ENCODE data around the gene LRRC8C. TPM values are rescaled to one million over a fixed set of nuclear protein-coding genes. Genes with fewer than 3 reads are reported as not detected.

The LRRC8C gene
- total RNA-seq, 1 donor from 2014 or later = 4.6 TPM

DNA sequence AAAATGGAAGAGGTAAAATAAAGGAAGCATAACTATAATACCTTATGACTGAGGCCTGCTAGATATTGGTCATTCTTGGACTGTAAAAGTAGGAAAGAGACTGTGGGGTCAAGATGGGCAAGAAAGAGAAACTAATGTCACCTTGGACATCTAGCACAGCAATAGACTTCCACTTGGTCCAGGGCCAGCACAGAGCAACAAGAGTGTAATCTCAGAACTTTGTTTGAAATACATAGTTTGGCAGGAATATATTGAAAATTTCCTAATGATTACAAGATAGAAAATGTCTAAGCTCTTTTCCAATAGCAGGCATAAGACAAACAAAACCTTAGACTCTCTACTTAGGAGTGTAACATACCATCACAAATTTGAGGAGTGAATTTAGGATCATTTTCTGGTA is 4.6 kb downstream of the LRRC8C start:
- DNase-seq (ENCODE audit: low read depth, low spot score) = no peak
- TF ChIP-seq, protein P1, sequence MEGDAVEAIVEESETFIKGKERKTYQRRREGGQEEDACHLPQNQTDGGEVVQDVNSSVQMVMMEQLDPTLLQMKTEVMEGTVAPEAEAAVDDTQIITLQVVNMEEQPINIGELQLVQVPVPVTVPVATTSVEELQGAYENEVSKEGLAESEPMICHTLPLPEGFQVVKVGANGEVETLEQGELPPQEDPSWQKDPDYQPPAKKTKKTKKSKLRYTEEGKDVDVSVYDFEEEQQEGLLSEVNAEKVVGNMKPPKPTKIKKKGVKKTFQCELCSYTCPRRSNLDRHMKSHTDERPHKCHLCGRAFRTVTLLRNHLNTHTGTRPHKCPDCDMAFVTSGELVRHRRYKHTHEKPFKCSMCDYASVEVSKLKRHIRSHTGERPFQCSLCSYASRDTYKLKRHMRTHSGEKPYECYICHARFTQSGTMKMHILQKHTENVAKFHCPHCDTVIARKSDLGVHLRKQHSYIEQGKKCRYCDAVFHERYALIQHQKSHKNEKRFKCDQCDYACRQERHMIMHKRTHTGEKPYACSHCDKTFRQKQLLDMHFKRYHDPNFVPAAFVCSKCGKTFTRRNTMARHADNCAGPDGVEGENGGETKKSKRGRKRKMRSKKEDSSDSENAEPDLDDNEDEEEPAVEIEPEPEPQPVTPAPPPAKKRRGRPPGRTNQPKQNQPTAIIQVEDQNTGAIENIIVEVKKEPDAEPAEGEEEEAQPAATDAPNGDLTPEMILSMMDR (conservative IDR thresholded peaks at IDR 0.05) = no peak
- H3K36me3 Mint-ChIP-seq (ENCODE audit: low read depth) = no peaks in the 10 kb centered on the region
- H3K4me1 Mint-ChIP-seq = peaks cover 12% of the 10 kb centered on the region
- no peaks in the 10 kb centered on the region for H3K9me3 Mint-ChIP-seq
- H3K27me3 Mint-ChIP-seq (ENCODE audit: low read depth) = peaks cover 20% of the 10 kb centered on the region
- no peak overlapping the region for H3K27ac Mint-ChIP-seq (ENCODE audit: unreplicated experiment)
- H3K4me3 Mint-ChIP-seq = no peak overlapping the region

DNA sequence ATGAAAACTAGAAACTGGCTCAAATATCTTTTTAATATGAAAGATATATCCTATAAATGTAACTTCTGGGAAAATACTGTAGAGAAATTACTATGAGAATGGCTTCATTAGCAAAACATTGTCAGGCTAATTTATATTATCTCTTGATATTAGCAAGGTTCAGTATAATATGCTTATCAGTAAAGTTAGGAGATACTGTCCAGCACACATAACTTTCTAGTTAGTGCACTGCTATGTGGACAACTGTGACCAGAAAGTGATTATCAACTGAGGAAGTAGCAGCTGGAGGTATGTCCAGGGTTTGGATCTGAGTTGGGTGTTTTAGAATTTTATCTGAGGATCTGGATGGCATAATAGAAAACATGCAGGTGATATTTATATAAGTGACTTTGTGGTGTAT is 7.5 kb downstream of the LRRC8C start:
- peaks cover 8% of the 10 kb centered on the region for H3K27me3 Mint-ChIP-seq (ENCODE audit: low read depth)
- no peak for DNase-seq (ENCODE audit: low read depth, low spot score)
- H3K4me1 Mint-ChIP-seq = no peaks in the 10 kb centered on the region
- TF ChIP-seq, protein P1 (conservative IDR thresholded peaks at IDR 0.05) = no peak
- H3K9me3 Mint-ChIP-seq = peaks cover 4% of the 10 kb centered on the region
- H3K27ac Mint-ChIP-seq (ENCODE audit: unreplicated experiment) = no peak overlapping the region
- H3K4me3 Mint-ChIP-seq = no peak overlapping the region
- H3K36me3 Mint-ChIP-seq (ENCODE audit: low read depth) = peaks cover 4% of the 10 kb centered on the region

DNA sequence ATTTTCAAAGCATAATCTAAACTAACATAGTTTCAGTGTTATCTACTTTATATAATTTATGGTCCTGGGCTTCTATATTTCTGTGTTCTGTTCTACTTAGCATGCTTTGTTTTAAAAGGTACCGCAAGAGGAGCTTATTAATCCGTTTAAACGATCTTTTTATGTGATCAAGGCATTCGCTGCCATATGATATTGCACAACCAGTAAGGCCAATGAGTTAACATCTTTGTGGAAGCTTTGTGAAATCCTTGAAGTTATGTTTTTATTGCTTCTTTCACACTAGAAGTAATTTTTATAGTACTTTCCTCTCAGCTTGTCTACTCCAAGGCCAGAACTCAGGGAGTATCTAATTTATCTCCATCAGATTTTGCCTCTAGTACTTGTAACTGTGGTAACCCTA is 8.9 kb downstream of the LRRC8C start:
- Mint-ChIP-seq H3K27ac (ENCODE audit: unreplicated experiment) (no peak overlapping the region), H3K9me3 (peaks cover 6% of the 10 kb centered on the region), H3K4me1 (no peaks in the 10 kb centered on the region), H3K36me3 (ENCODE audit: low read depth) (peaks cover 7% of the 10 kb centered on the region), H3K4me3 (no peak overlapping the region), H3K27me3 (ENCODE audit: low read depth) (no peaks in the 10 kb centered on the region)
- TF ChIP-seq, protein P1 (conservative IDR thresholded peaks at IDR 0.05) = no peak
- no peak for DNase-seq (ENCODE audit: low read depth, low spot score)

DNA sequence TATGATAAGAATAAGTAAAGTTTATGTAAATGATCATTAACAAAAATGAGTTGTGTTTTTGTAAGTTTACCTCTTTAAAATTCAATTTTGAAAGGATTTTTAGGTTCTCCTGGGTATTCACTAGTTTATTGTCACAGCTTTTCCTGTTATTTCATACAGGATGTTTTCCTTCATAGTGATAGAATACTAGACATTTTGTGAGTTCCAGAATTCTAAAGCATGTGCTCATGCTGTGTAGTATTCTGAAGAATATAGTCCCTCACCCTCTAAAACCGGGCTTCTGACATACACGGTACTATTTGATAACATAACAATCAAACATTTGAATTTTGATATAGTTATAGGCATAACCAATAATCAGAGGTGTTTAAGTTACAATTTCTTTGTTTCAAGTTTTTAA is 10.7 kb downstream of the LRRC8C start:
- H3K4me1 Mint-ChIP-seq = no peaks in the 10 kb centered on the region
- H3K4me3 Mint-ChIP-seq = no peak overlapping the region
- no peak for DNase-seq (ENCODE audit: low read depth, low spot score)
- H3K9me3 Mint-ChIP-seq = peaks cover 9% of the 10 kb centered on the region
- peaks cover 10% of the 10 kb centered on the region for H3K36me3 Mint-ChIP-seq (ENCODE audit: low read depth)
- no peak overlapping the region for H3K27ac Mint-ChIP-seq (ENCODE audit: unreplicated experiment)
- TF ChIP-seq, protein P1 (conservative IDR thresholded peaks at IDR 0.05) = no peak
- no peaks in the 10 kb centered on the region for H3K27me3 Mint-ChIP-seq (ENCODE audit: low read depth)

DNA sequence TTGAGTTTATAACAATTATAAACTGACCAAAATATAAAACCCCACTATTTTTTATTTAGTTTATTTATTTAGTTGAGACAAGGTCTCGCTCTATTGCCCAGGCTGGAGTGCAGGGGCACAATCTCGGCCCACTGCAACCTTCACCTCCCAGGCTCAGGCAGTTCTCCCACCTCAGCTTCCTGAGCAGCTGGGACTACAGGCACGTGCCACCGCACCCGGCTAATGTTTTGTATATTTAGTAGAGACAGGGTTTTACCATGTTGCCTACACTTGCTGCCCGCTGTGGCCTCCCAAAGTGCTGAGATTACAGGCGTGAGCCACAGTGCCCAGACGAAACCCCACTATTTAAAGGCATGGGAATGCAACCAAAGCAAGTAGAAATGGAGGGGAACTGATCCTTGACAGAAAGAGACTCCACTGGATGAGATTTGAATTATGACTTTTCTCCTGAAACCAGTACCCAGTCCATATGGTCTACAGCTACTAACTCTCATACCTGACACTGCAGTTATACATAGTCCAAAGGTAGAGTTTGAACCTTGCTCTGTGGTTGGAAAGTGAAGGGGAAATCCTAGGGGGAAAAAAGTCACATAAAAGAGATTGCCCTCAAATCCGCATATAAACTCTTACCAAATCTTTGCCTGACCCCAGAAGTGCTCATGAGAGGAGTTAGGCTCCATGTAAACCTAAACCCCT is 11.3 kb downstream of the LRRC8C start:
- Mint-ChIP-seq H3K27me3 (ENCODE audit: low read depth) (no peaks in the 10 kb centered on the region), H3K4me3 (no peak overlapping the region), H3K4me1 (no peaks in the 10 kb centered on the region), H3K27ac (ENCODE audit: unreplicated experiment) (no peak overlapping the region), H3K36me3 (ENCODE audit: low read depth) (peaks cover 10% of the 10 kb centered on the region), H3K9me3 (peaks cover 9% of the 10 kb centered on the region)
- no peak for DNase-seq (ENCODE audit: low read depth, low spot score)
- TF ChIP-seq, protein P1 (conservative IDR thresholded peaks at IDR 0.05) = no peak
